ACC112 (cell line): Measurements from ENCODE around the gene DSCAM.

Experiments
- H2AFZ ChIP-seq: fragments of 200-600 bp; sonication (generic); one replicate; pipeline ENCODE4 v1.6.0; 2017; ENCODE audit warnings: antibody characterized with exemption, low read length; ENCODE audit not compliant: unreplicated experiment
- H3K27ac ChIP-seq: fragments of 200-600 bp; sonication (generic); 2 replicates; pipeline ENCODE4 v1.5.1; 2014; ENCODE audit warnings: low read depth, mild to moderate bottlenecking, antibody characterized with exemption, low read length, moderate library complexity
- H3K27me3 ChIP-seq: fragments of 200-600 bp; sonication (generic); 2 replicates; pipeline ENCODE4 v1.6.1; 2014; ENCODE audit warnings: mild to moderate bottlenecking, antibody characterized with exemption, low read length, moderate library complexity, mixed read lengths; ENCODE audit not compliant: insufficient read depth
- H3K36me3 ChIP-seq: fragments of 200-600 bp; sonication (generic); 2 replicates; pipeline ENCODE4 v1.6.1; 2016; ENCODE audit warnings: mild to moderate bottlenecking, antibody characterized with exemption, low read length, moderate library complexity, mixed read lengths; ENCODE audit not compliant: insufficient read depth
- H3K4me1 ChIP-seq: fragments of 200-600 bp; sonication (generic); one replicate; pipeline ENCODE4 v1.6.1; 2016; ENCODE audit warnings: low read length, mixed read lengths; ENCODE audit not compliant: insufficient read depth, unreplicated experiment, control insufficient read depth
- H3K4me3 ChIP-seq: fragments of 200-600 bp; sonication (generic); 2 replicates; pipeline ENCODE4 v1.5.1; 2014; ENCODE audit warnings: mild to moderate bottlenecking, low read depth, low read length
- H3K79me2 ChIP-seq: fragments of 200-600 bp; sonication (generic); one replicate; pipeline ENCODE4 v1.6.0; 2016; ENCODE audit warnings: low read length; ENCODE audit not compliant: control insufficient read depth, unreplicated experiment, insufficient read depth

Gene DSCAM

GRCh38 chr21:40639616-40640194 is 207.3 kb downstream of the DSCAM start:
- Histone ChIP-seq H3K27me3 (no peaks in the 10 kb centered on the region), H3K4me1 (no peaks in the 10 kb centered on the region), H3K27ac (no peak overlapping the region), H3K79me2 (no peaks in the 10 kb centered on the region), H3K36me3 (no peaks in the 10 kb centered on the region), H3K4me3 (no peak overlapping the region), H2AFZ (no peak overlapping the region)

GRCh38 chr21:40638466-40639251 is 208.3 kb downstream of the DSCAM start:
- H2AFZ ChIP-seq, result no peak overlapping the region
- H3K4me1 ChIP-seq, result no peaks in the 10 kb centered on the region
- no peak overlapping the region for H3K4me3 ChIP-seq
- H3K79me2 ChIP-seq, result no peaks in the 10 kb centered on the region
- no peaks in the 10 kb centered on the region for H3K27me3 ChIP-seq
- no peak overlapping the region for H3K27ac ChIP-seq
- H3K36me3 ChIP-seq, result no peaks in the 10 kb centered on the region

- Histone ChIP-seq H3K4me1 (no peaks in the 10 kb centered on the region), H3K79me2 (no peaks in the 10 kb centered on the region), H2AFZ (no peak overlapping the region), H3K27me3 (no peaks in the 10 kb centered on the region), H3K4me3 (no peak overlapping the region), H3K27ac (no peak overlapping the region), H3K36me3 (no peaks in the 10 kb centered on the region)
Measured at GRCh38 chr21:40636026-40636425, 210.9 kb downstream of the DSCAM start.

GRCh38 chr21:40635391-40635790 is 211.6 kb downstream of the DSCAM start:
- Histone ChIP-seq H3K4me3 (no peak overlapping the region), H3K27me3 (no peaks in the 10 kb centered on the region), H3K27ac (no peak overlapping the region), H3K4me1 (no peaks in the 10 kb centered on the region), H3K79me2 (no peaks in the 10 kb centered on the region), H2AFZ (no peak overlapping the region), H3K36me3 (no peaks in the 10 kb centered on the region)

GRCh38 chr21:40634141-40634540 is 212.8 kb downstream of the DSCAM start:
- Histone ChIP-seq H3K79me2 (no peaks in the 10 kb centered on the region), H3K4me3 (no peak overlapping the region), H2AFZ (no peak overlapping the region), H3K27me3 (no peaks in the 10 kb centered on the region), H3K4me1 (no peaks in the 10 kb centered on the region), H3K27ac (no peak overlapping the region), H3K36me3 (no peaks in the 10 kb centered on the region)

- Histone ChIP-seq H3K4me1 (no peaks in the 10 kb centered on the region), H3K27me3 (no peaks in the 10 kb centered on the region), H3K79me2 (no peaks in the 10 kb centered on the region), H3K4me3 (no peak overlapping the region), H3K36me3 (no peaks in the 10 kb centered on the region), H2AFZ (no peak overlapping the region), H3K27ac (no peak overlapping the region)
Measured at GRCh38 chr21:40633048-40633447, 213.9 kb downstream of the DSCAM start.

- Histone ChIP-seq H3K4me3 (no peak overlapping the region), H3K4me1 (no peaks in the 10 kb centered on the region), H3K27ac (no peak overlapping the region), H3K36me3 (no peaks in the 10 kb centered on the region), H3K27me3 (no peaks in the 10 kb centered on the region), H3K79me2 (no peaks in the 10 kb centered on the region), H2AFZ (no peak overlapping the region)
Measured at GRCh38 chr21:40631211-40631610, 215.7 kb downstream of the DSCAM start.

GRCh38 chr21:40625991-40626390 is 221.0 kb downstream of the DSCAM start:
- no peaks in the 10 kb centered on the region for H3K27me3 ChIP-seq
- no peak overlapping the region for H3K27ac ChIP-seq
- no peaks in the 10 kb centered on the region for H3K4me1 ChIP-seq

GRCh38 chr21:40623528-40623927 is 223.4 kb downstream of the DSCAM start:
- H3K36me3 ChIP-seq, result no peaks in the 10 kb centered on the region
- H2AFZ ChIP-seq, result no peak overlapping the region
- H3K27ac ChIP-seq, result no peak overlapping the region
- no peaks in the 10 kb centered on the region for H3K79me2 ChIP-seq
- H3K27me3 ChIP-seq, result no peaks in the 10 kb centered on the region
- no peaks in the 10 kb centered on the region for H3K4me1 ChIP-seq
- no peak overlapping the region for H3K4me3 ChIP-seq

More at GRCh38 chr21:40625991-40626390, 221.0 kb downstream of the DSCAM start:
- H3K79me2 ChIP-seq, result no peaks in the 10 kb centered on the region
- H2AFZ ChIP-seq, result no peak overlapping the region
- no peaks in the 10 kb centered on the region for H3K36me3 ChIP-seq
- no peak overlapping the region for H3K4me3 ChIP-seq

- Histone ChIP-seq H3K79me2 (no peaks in the 10 kb centered on the region), H3K27me3 (no peaks in the 10 kb centered on the region), H3K4me3 (no peak overlapping the region), H2AFZ (no peak overlapping the region), H3K36me3 (no peaks in the 10 kb centered on the region), H3K27ac (no peak overlapping the region), H3K4me1 (no peaks in the 10 kb centered on the region)
Measured at GRCh38 chr21:40622531-40622930, 224.4 kb downstream of the DSCAM start.
